Transverse colon (tissue), 4 donors: ENCODE data around the gene MORN3. TPM values are rescaled to one million over a fixed set of nuclear protein-coding genes. Genes with fewer than 3 reads are reported as not detected.
"Not testable (repeated sequence)": the region's sequence is repeated elsewhere in the genome, so short reads cannot be mapped to it uniquely, and the experiment has no call there.

Experiments
- DNase-seq: peaks from one replicate; pipeline ENCODE4 v3.0.0-alpha.2; 2019
- H3K27ac ChIP-seq, 4 donors: fragments of 200-600 bp; sonication (generic); 2 replicates each; pipeline ENCODE4 v1.5.1; 2016 to 2018; ENCODE audit warnings: inconsistent platforms in 4 of 4
- H3K27me3 ChIP-seq: fragments of 200-600 bp; sonication (generic); 2 replicates; pipeline ENCODE4 v1.5.1; 2017; ENCODE audit warnings: inconsistent platforms
- H3K36me3 ChIP-seq, 4 donors: fragments of 200-600 bp; sonication (generic); 2 replicates each; pipeline ENCODE4 v1.5.1; 2017 to 2019; ENCODE audit warnings: inconsistent platforms in 4 of 4
- H3K4me1 ChIP-seq, 4 donors: fragments of 200-600 bp; sonication (generic); 2 replicates each; pipeline ENCODE4 v1.5.1; 2017 to 2020; ENCODE audit warnings: inconsistent platforms in 4 of 4
- H3K4me3 ChIP-seq, 4 donors: fragments of 200-600 bp; sonication (generic); 1 replicate in 1 of 4; 2 replicates in 3 of 4; pipeline versions ENCODE4 v1.5.1 to v1.6.1; 2017 to 2019; ENCODE audit warnings: inconsistent platforms in 4 of 4
- H3K9me3 ChIP-seq, 2 donors: fragments of 200-600 bp; sonication (generic); 2 replicates each; pipeline ENCODE4 v1.5.1; 2017 to 2019; ENCODE audit warnings: inconsistent platforms in 2 of 2
- EP300 ChIP-seq: sonication (generic); formaldehyde crosslinking; IDR thresholded peaks from one replicate; pipeline ENCODE4 v1.6.1; 2017; ENCODE audit warnings: antibody characterized with exemption, low read depth
- POLR2A ChIP-seq: fragments of 450-650 bp; IDR thresholded peaks from one replicate; pipeline ENCODE4 v1.6.1; 2016; ENCODE audit warnings: antibody characterized with exemption, mild to moderate bottlenecking, moderate library complexity
- POLR2AphosphoS5 ChIP-seq, 3 donors: sonication (generic); formaldehyde crosslinking; IDR thresholded peaks; one replicate each; pipeline ENCODE4 v1.6.1; 2016; ENCODE audit warnings: antibody characterized with exemption in 3 of 3
- WGBS, 2 donors: methylation state at CpG; one replicate each; pipeline ENCODE4 v1.1.5; 2018; ENCODE audit warnings: low coverage in 1 of 2; 5-methylcytosine and 5-hydroxymethylcytosine counted together
- in situ Hi-C, 4 donors: fragments of 200-750 bp; cut with MboI; loops; one replicate each; pipeline versions ENCODE4 v1.15.0 to v1.15.1; 2017; ENCODE audit warnings: low sequenced_read_pairs in 3 of 4, low pct_ligation_motif_present in 1 of 4, low pct_unique_long_range_greater_than_20kb in 1 of 4
- intact Hi-C: fragments of 100-400 bp; cut with DNase I; formaldehyde crosslinking; loops from one replicate; pipeline ENCODE4 v1.15.1; 2023; ENCODE audit warnings: low total_unique reads
- total RNA-seq, 4 donors: library from RNA; depleted of rRNA; stranded (reverse); fragments of >200 nt; gene quantifications; one replicate each; pipeline ENCODE4 v1.1.0, GENCODE V29; 2016
- TF ChIP-seq, protein P1 (sequence below), 5 experiments: fragments of 200-600 bp in 3 of 5; fragments of 450-650 bp in 2 of 5; sonication (generic) in 3 of 5; IDR thresholded peaks; 1 replicate in 2 of 5; 2 replicates in 3 of 5; pipeline ENCODE4 v1.5.1; 2016 to 2017; ENCODE audit warnings: antibody characterized with exemption in 5 of 5, inconsistent platforms in 3 of 5, mild to moderate bottlenecking in 2 of 5, moderate library complexity in 1 of 5

Gene MORN3
- total RNA-seq, 4 donors from 2014 or later = 0.48 TPM; not detected in 3

DNA sequence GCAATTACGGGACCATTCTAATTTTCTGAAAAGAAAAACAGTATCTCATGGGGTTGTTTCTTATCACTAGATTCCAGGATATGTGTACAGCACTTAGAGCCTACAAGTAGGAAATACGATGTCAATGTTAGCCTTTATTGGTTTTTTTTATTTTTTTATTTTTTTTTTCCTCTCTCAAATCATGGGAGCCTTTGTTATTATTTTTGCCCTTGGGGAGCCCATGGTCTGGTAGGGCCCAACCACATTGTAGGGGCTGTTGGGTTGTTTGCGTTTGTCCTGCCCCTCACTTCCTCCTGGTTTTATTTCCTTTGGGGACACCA lies 5.9 kb downstream of the MORN3 start:
- H3K9me3 ChIP-seq = no peaks in the 10 kb centered on the region
- H3K36me3 ChIP-seq = no peaks in the 10 kb centered on the region
- no peak overlapping the region for H3K27ac ChIP-seq
- intact Hi-C loops (no loop called here), in situ Hi-C loops (no loop called here)
- H3K27me3 ChIP-seq = no peaks in the 10 kb centered on the region
- H3K4me3 ChIP-seq = no peak overlapping the region
- DNase-seq = no peak
- peaks cover 0 to 5% (median 1%) of the 10 kb centered on the region in 4 donors for H3K4me1 ChIP-seq
- 69% methylated on average over 3 of the region's 3 CpGs for WGBS, 2 donors
- TF ChIP-seq EP300 (no peak), POLR2AphosphoS5 (IDR thresholded peaks at IDR 0.05) (no peak), POLR2A (no peak)
- TF ChIP-seq, protein P1, sequence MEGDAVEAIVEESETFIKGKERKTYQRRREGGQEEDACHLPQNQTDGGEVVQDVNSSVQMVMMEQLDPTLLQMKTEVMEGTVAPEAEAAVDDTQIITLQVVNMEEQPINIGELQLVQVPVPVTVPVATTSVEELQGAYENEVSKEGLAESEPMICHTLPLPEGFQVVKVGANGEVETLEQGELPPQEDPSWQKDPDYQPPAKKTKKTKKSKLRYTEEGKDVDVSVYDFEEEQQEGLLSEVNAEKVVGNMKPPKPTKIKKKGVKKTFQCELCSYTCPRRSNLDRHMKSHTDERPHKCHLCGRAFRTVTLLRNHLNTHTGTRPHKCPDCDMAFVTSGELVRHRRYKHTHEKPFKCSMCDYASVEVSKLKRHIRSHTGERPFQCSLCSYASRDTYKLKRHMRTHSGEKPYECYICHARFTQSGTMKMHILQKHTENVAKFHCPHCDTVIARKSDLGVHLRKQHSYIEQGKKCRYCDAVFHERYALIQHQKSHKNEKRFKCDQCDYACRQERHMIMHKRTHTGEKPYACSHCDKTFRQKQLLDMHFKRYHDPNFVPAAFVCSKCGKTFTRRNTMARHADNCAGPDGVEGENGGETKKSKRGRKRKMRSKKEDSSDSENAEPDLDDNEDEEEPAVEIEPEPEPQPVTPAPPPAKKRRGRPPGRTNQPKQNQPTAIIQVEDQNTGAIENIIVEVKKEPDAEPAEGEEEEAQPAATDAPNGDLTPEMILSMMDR (IDR thresholded peaks at IDR 0.05) = no peak

DNA sequence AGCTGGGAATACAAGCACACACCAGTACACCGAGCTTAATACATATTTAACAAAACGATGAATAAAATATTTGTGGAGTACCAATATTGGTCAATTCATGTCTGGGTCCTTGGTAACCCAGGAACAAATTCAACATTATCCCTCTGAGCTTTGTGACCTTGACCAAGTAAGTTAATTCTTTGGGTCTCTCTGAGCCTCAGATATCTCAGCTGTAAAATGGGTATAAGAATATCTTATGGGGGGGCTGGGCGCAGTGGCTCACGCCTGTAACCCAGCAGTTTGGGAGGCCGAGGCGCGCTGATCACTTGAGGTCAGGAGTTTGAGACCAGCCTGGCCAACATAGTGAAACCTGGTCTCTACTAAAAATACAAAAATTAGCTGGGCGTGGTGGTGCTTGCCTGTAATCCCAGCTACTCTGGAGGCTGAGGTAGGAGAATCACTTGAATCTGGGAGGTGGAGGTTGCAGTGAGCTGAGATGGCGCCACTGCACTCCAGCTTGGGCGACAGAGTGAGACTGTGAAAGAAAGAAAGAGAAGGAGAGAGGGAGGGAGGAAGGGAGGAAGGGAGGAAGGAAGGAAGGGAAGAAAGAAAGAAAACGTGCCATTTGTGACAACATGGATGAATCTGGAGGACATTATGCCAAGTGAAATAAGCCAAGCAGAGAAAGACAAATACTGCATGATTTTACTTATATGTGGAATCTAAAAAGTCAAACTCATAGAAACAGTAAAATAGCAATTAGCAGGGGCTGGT lies 7.9 kb downstream of the MORN3 start:
- H3K27ac ChIP-seq, H3K4me1 ChIP-seq, H3K27me3 ChIP-seq, H3K36me3 ChIP-seq, DNase-seq, H3K9me3 ChIP-seq, H3K4me3 ChIP-seq, intact Hi-C loops, in situ Hi-C loops: not testable (repeated sequence)
- WGBS, 2 donors = 68 to 89% methylated on average over 5 to 11 of the region's 11 CpGs

DNA sequence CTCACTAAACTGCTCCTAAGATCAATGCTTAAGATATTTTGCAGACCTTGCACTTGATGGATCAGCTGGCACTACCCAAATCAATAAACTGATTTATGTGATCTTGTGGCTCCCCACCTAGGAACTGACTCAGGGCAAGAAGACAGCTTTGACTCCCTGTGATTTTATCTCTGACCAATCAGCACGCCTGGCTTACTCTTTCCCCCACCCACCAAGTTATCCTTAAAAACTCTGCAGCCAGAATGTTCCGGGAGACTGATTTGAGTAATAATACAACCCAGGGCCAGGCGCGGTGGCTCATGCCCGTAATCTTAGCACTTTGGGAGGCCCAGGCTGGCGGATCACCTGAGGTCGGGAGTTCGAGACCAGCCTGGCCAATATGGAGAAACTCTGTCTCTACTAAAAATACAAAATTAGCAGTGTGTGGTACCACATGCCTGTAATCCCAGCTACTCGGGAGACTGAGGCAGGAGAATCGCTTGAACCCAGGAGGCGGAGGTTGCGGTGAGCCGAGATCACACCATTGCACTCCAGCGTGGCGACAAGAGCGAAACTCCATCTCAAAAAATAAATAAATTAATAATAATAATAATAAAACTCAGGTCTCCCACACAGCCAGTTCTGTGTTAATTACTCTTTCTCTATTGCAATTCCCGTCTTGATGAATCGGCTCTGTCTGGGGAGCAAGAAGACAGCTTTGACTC lies 12.0 kb downstream of the MORN3 start:
- Histone ChIP-seq H3K9me3 (no peaks in the 10 kb centered on the region), H3K27ac (no peak overlapping the region), H3K36me3 (no peaks in the 10 kb centered on the region), H3K4me3 (no peak overlapping the region), H3K4me1 (peaks cover 0 to 5% (median 2%) of the 10 kb centered on the region in 4 donors), H3K27me3 (no peaks in the 10 kb centered on the region)
- DNase-seq = no peak
- intact Hi-C loops = no loop called here
- in situ Hi-C loops = no loop called here
- TF ChIP-seq POLR2A (no peak), EP300 (no peak), POLR2AphosphoS5 (IDR thresholded peaks at IDR 0.05) (no peak)
- TF ChIP-seq, protein P1 (IDR thresholded peaks at IDR 0.05) = no peak
- 87 to 93% methylated on average over 14 to 18 of the region's 18 CpGs for WGBS, 2 donors

DNA sequence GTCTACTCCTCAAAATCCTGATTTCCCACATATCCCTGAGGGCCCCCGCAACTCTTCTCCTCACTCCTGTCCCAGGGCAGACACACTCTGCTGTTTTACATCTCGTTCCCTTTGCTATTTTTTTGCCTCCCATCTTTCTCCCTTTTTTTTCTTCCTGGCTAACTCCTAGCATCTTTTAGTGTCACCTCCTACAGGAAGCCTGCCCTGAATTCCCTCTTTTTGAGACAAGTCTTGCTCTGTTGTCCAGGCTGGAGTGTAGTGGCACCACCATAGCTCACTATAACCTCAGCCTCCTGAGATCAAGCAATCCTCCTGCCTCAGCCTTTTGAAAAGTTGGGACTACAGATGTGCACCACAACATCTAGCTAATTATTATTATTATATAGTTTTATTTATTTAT lies 13.3 kb downstream of the MORN3 start:
- no peaks in the 10 kb centered on the region for H3K9me3 ChIP-seq
- H3K27ac ChIP-seq = no peak overlapping the region
- no peak overlapping the region for H3K4me3 ChIP-seq
- no peaks in the 10 kb centered on the region for H3K36me3 ChIP-seq
- in situ Hi-C loops (no loop called here), intact Hi-C loops (no loop called here)
- H3K27me3 ChIP-seq = no peaks in the 10 kb centered on the region
- peaks cover 0 to 5% (median 2%) of the 10 kb centered on the region in 4 donors for H3K4me1 ChIP-seq
- no peak for DNase-seq
- 92 to 100% methylated on average over 2 of the region's 2 CpGs for WGBS, 2 donors
- TF ChIP-seq, protein P1 (IDR thresholded peaks at IDR 0.05) = no peak
- no peak for TF ChIP-seq EP300
- no peak for TF ChIP-seq POLR2AphosphoS5 (IDR thresholded peaks at IDR 0.05)
- TF ChIP-seq POLR2A = no peak
